Astrocyte of the cerebellum (primary cell): ENCODE results near the gene BUB1.

Experiments used
- DNase-seq: peaks from one replicate; pipeline ENCODE4 v3.0.0-alpha.2; 2011; ENCODE audit warnings: low read depth
- H3K4me3 ChIP-seq: 2 replicates; pipeline ENCODE4 v1.5.1; 2011; ENCODE audit warnings: mild to moderate bottlenecking, low read depth, low read length, moderate library complexity
- in situ Hi-C: cut with HindIII; loops from 2 replicates; pipeline ENCODE4 v1.10.0; 2017; ENCODE audit warnings: low sequenced_read_pairs
- TF ChIP-seq, protein P1 (sequence below): IDR thresholded peaks from 2 replicates; pipeline ENCODE4 v1.5.1; 2012; ENCODE audit warnings: low read length, low read depth, moderate library complexity, mild to moderate bottlenecking; ENCODE audit errors: missing control alignments

Gene BUB1

DNA sequence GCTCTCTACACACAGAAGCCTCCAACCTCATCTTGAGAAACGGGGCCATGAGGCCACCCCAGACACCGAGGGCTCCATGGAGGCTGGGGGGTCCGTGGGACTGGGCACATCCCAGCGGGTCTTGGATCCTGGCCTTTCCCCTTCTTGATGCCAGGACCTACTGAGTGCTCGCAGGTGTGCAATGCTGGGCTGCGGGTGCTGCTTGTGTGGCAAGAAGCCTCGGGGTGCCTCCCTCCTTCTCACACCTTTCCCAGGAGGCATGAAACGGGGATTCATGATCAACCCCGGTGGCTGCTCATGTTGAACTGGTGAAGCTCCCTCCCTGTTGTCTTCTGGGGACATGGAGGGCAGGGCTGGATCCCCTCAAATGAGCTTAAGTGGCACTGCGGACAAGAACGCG, 2.0 kb upstream of the BUB1 start:
- in situ Hi-C loops = no loop called here
- no peak overlapping the region for H3K4me3 ChIP-seq
- no peak for DNase-seq
- TF ChIP-seq, protein P1, sequence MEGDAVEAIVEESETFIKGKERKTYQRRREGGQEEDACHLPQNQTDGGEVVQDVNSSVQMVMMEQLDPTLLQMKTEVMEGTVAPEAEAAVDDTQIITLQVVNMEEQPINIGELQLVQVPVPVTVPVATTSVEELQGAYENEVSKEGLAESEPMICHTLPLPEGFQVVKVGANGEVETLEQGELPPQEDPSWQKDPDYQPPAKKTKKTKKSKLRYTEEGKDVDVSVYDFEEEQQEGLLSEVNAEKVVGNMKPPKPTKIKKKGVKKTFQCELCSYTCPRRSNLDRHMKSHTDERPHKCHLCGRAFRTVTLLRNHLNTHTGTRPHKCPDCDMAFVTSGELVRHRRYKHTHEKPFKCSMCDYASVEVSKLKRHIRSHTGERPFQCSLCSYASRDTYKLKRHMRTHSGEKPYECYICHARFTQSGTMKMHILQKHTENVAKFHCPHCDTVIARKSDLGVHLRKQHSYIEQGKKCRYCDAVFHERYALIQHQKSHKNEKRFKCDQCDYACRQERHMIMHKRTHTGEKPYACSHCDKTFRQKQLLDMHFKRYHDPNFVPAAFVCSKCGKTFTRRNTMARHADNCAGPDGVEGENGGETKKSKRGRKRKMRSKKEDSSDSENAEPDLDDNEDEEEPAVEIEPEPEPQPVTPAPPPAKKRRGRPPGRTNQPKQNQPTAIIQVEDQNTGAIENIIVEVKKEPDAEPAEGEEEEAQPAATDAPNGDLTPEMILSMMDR = no peak

DNA sequence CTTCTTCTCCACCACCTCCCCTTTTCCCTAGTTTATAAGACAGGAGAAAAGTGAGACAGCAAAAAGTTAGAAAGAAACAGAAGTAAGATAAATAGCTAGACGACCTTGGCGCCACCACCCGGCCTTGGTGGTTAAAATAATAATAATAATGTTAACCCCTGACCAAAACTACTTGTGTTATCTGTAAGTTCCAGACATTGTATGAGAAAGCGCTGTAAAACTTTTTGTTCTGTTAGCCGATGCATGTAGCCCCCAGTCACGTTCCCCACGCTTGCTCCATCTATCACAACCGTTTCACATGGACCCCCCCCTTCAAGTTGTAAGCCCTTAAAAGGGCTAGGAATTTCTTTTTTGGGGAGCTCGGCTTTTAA, 1.5 kb upstream of the BUB1 start:
- TF ChIP-seq, protein P1 = no peak
- DNase-seq = no peak
- in situ Hi-C loops = no loop called here
- H3K4me3 ChIP-seq = peak overlapping the region; percentile 87

- TF ChIP-seq, protein P1 = no peak
- in situ Hi-C loops = no loop called here
- peak overlapping the region; percentile 87 for H3K4me3 ChIP-seq
- DNase-seq = no peak
These were observed 834 bp upstream of the BUB1 start for GRCh38 chr2:110678457-110679336.

DNA sequence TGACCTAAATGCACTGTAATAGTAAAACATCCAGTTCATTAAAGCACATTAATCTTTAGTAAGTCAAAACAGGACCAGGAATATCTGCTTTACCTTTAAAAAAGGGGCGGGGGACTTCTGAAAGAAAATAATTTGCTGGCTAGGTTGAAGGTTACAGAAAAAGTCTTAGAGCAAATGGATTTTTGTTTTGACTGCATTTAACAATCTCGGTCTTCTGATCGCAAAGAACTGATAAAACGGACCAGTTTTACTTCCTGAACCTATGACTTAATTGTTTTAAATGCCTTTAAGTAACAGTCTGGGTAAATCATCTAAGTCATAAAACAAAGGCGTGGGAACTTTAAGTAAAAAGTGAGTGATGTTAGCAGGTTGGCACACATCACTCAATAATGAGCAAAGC, 783 bp downstream of the BUB1 start:
- TF ChIP-seq, protein P1 = no peak
- in situ Hi-C loops = no loop called here
- DNase-seq = no peak
- H3K4me3 ChIP-seq = peak overlapping the region; percentile 87

DNA sequence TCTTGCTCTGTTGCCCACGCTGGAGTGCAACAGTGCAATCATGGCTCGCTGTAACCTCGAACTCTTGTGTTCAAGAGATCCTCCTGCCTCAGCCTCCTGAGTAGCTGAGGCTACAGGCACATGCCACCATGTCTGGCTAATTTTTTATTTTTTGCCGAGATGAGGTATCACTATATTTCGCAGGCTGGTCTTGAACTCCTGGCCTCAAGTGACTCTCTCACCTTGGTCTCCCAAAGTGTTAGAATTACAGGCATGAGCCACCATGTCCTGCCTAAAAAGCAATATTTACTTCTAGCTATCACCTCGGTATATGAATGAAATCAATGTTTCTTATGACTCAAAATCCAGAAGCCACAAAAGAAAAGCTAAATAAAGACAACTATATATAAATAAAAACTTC, 2.2 kb downstream of the BUB1 start:
- in situ Hi-C loops = no loop called here
- no peak overlapping the region for H3K4me3 ChIP-seq
- TF ChIP-seq, protein P1 = no peak

GRCh38 chr2:110674620-110675555, 3.0 kb downstream of the BUB1 start:
- no peak for DNase-seq
- no peak overlapping the region for H3K4me3 ChIP-seq
- TF ChIP-seq, protein P1 = no peak
- in situ Hi-C loops = no loop called here

More for the DNA sequence above, 2.2 kb downstream of the BUB1 start:
- DNase-seq = no peak
